Measurements from ENCODE around the gene WSCD2. TPM values are rescaled to one million over a fixed set of nuclear protein-coding genes. Genes with fewer than 3 reads are reported as not detected.

The WSCD2 gene
- total and polyA plus RNA-seq, 2 of the 4 experiments (the other 2 are of a cell fraction): not detected

DNA sequence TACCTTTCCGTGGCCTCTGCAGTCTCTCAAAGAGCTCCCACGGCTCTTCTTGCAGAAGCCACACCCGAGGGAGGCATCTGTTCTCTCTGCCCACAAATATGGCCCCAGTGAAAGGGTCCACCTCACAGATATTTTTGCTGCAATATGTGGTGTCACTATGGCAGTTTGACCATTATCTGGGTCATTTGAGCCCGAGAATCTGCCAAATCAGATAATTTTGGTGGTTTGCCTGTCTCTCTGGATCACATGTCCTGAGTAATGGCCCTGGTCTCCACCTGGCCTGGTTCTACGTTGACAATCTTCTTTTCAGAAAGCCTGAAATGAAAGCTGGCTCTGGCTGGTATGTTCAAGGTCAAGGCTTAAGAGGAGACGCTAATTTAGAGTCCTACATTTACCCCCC lies 5.7 kb upstream of the WSCD2 start:
- CTCF ChIA-PET: no interaction called here

More for the DNA sequence above, 5.7 kb upstream of the WSCD2 start:
- H3K4me1 ChIP-seq (ENCODE audit: control insufficient read depth, insufficient read depth, low read length): no peaks in the 10 kb centered on the region
- no peak overlapping the region for H3K18ac ChIP-seq (ENCODE audit: low read depth, low read length)
- no peak overlapping the region for H4K91ac ChIP-seq (ENCODE audit: insufficient read depth, low read depth, low read length)
- H3K9ac ChIP-seq (ENCODE audit: low read depth, low read length): no peak overlapping the region
- no peak overlapping the region for H2AK9ac ChIP-seq (replicated peaks; ENCODE audit: low read depth, low read length, poor library complexity)
- no peaks in the 10 kb centered on the region for H3K9me1 ChIP-seq (ENCODE audit: insufficient read depth, low read length)
- H2BK15ac ChIP-seq (ENCODE audit: low read depth, low read length): no peak overlapping the region
- H3K27ac ChIP-seq (ENCODE audit: insufficient read depth, low read length): no peak overlapping the region
- no peaks in the 10 kb centered on the region for H3K27me3 ChIP-seq (ENCODE audit: control insufficient read depth, insufficient read depth, low read length)
- DNase-seq (no peak), ATAC-seq (ENCODE audit: low read depth) (no peak)
- no TSS peak for BruUV-seq (replicated peaks)
- H3K4ac ChIP-seq (ENCODE audit: low read depth, low read length): no peak overlapping the region
- TF ChIP-seq MXI1 (IDR thresholded peaks at IDR 0.05; ENCODE audit: borderline replicate concordance, low read depth, low read length): no peak
- no peak for TF ChIP-seq FOS (IDR thresholded peaks at IDR 0.05; ENCODE audit: low read depth, low read length)
- no peak for TF ChIP-seq RAD21 (IDR thresholded peaks at IDR 0.05; ENCODE audit: low read length)
- TF ChIP-seq MAFK (IDR thresholded peaks at IDR 0.05; ENCODE audit: low read depth, low read length): no peak
- TF ChIP-seq, protein P1, sequence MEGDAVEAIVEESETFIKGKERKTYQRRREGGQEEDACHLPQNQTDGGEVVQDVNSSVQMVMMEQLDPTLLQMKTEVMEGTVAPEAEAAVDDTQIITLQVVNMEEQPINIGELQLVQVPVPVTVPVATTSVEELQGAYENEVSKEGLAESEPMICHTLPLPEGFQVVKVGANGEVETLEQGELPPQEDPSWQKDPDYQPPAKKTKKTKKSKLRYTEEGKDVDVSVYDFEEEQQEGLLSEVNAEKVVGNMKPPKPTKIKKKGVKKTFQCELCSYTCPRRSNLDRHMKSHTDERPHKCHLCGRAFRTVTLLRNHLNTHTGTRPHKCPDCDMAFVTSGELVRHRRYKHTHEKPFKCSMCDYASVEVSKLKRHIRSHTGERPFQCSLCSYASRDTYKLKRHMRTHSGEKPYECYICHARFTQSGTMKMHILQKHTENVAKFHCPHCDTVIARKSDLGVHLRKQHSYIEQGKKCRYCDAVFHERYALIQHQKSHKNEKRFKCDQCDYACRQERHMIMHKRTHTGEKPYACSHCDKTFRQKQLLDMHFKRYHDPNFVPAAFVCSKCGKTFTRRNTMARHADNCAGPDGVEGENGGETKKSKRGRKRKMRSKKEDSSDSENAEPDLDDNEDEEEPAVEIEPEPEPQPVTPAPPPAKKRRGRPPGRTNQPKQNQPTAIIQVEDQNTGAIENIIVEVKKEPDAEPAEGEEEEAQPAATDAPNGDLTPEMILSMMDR (conservative IDR thresholded peaks at IDR 0.05; ENCODE audit: low read depth, low read length): no peak
- TF ChIP-seq, protein P2, sequence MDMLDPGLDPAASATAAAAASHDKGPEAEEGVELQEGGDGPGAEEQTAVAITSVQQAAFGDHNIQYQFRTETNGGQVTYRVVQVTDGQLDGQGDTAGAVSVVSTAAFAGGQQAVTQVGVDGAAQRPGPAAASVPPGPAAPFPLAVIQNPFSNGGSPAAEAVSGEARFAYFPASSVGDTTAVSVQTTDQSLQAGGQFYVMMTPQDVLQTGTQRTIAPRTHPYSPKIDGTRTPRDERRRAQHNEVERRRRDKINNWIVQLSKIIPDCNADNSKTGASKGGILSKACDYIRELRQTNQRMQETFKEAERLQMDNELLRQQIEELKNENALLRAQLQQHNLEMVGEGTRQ (IDR thresholded peaks at IDR 0.05; ENCODE audit: low read depth, low read length): no peak
- TF ChIP-seq CEBPB (IDR thresholded peaks at IDR 0.05; ENCODE audit: low read depth, low read length): no peak
- TF ChIP-seq RFX5 (IDR thresholded peaks at IDR 0.05; ENCODE audit: low read depth, low read length): no peak
- no peak for TF ChIP-seq NFE2L2 (IDR thresholded peaks at IDR 0.05; ENCODE audit: low read depth, low read length)
- no peak for TF ChIP-seq CHD1 (IDR thresholded peaks at IDR 0.05; ENCODE audit: low read depth, low read length)
- TF ChIP-seq BHLHE40 (IDR thresholded peaks at IDR 0.05; ENCODE audit: low read depth, low read length): no peak
- TF ChIP-seq RCOR1 (IDR thresholded peaks at IDR 0.05; ENCODE audit: insufficient replicate concordance, low read length): no peak
- TF ChIP-seq SMC3 (IDR thresholded peaks at IDR 0.05; ENCODE audit: low read depth, low read length): no peak
- H3K56ac ChIP-seq (ENCODE audit: extremely low read depth, insufficient read depth, low read length): no peak overlapping the region
- dilution Hi-C loops (cut with HindIII; ENCODE audit: low sequenced_read_pairs, unreplicated experiment) (no loop called here), in situ Hi-C loops (cut with MboI; ENCODE audit: low sequenced_read_pairs) (no loop called here), intact Hi-C loops (cut with micrococcal nuclease) (no loop called here)
- H2AK5ac ChIP-seq (ENCODE audit: low read depth, low read length): no peak overlapping the region
- H2BK20ac ChIP-seq (ENCODE audit: low read depth, low read length): no peak overlapping the region
- POLR2A ChIA-PET (ENCODE audit: unreplicated experiment): no interaction called here
- no peak overlapping the region for H2AFZ ChIP-seq (replicated peaks; ENCODE audit: low read length, poor library complexity)
- no peak overlapping the region for H3K4me2 ChIP-seq (ENCODE audit: low read depth, low read length)
- no peak overlapping the region for H4K8ac ChIP-seq (ENCODE audit: low read depth in 2 of 2, low read length in 2 of 2)
- H4K20me1 ChIP-seq (ENCODE audit: insufficient read depth, low read length): no peaks in the 10 kb centered on the region
- H3K23ac ChIP-seq (ENCODE audit: low read depth, low read length): no peak overlapping the region
- H3K36me3 ChIP-seq (ENCODE audit: control insufficient read depth, insufficient read depth, low read length): no peaks in the 10 kb centered on the region
- H3K14ac ChIP-seq (replicated peaks; ENCODE audit: low read depth, low read length): no peak overlapping the region
- no peak overlapping the region for H4K5ac ChIP-seq (ENCODE audit: low read depth, low read length)
- H2BK120ac ChIP-seq (ENCODE audit: low read depth, low read length): no peak overlapping the region
- H3K9me3 ChIP-seq (ENCODE audit: control insufficient read depth, insufficient read depth, low read length): no peaks in the 10 kb centered on the region
- H2BK5ac ChIP-seq (ENCODE audit: low read depth, low read length, poor library complexity, severe bottlenecking): no peak overlapping the region
- H3K79me1 ChIP-seq (ENCODE audit: low read depth in 1 of 2, low read length in 2 of 2): no peaks in the 10 kb centered on the region
- 0% methylated on average over 1 of the region's 6 CpGs; no CpG with 5 or more reads in 1 of the 2 experiments for WGBS, 2 experiments (ENCODE audit: extremely low coverage in 2 of 2, insufficient read length in 1 of 2)
- no peak overlapping the region for H3K4me3 ChIP-seq (ENCODE audit: insufficient read depth, low read depth, low read length)

Measured in IMR-90 (cell line).